OCI-LY3 (cell line): ENCODE measurements around the gene BMERB1.

Experiments
- H2AFZ ChIP-seq: fragments of 200-600, 300-600 bp; shearing (Covaris generic); 2 replicates; pipeline ENCODE4 v1.6.0; 2014; ENCODE audit warnings: antibody characterized with exemption, low read depth, low read length
- H3K27ac ChIP-seq: fragments of 200-600, 300-600 bp; sonication (generic); 2 replicates; pipeline ENCODE4 v1.5.1; 2014; ENCODE audit warnings: mild to moderate bottlenecking, low read length, moderate library complexity, mixed read lengths
- H3K27me3 ChIP-seq: fragments of 200-600, 300-600 bp; sonication (generic); 2 replicates; pipeline ENCODE4 v1.6.1; 2014; ENCODE audit warnings: low read depth, low read length, mixed read lengths
- H3K36me3 ChIP-seq: fragments of 200-600, 300-600 bp; sonication (generic); replicated peaks from 2 replicates; pipeline ENCODE3; 2014; ENCODE audit warnings: low read depth, low read length, mixed read lengths
- H3K4me1 ChIP-seq: fragments of 300-600, 200-600 bp; sonication (generic); 2 replicates; pipeline ENCODE4 v1.6.1; 2014; ENCODE audit warnings: low read length, mixed read lengths
- H3K4me2 ChIP-seq: fragments of 200-600, 300-600 bp; sonication (generic); 2 replicates; pipeline ENCODE4 v1.6.1; 2014; ENCODE audit warnings: low read length, mixed read lengths
- H3K4me3 ChIP-seq: fragments of 300-600, 200-600 bp; sonication (generic); 2 replicates; pipeline ENCODE4 v1.5.1; 2014; ENCODE audit warnings: antibody characterized with exemption, mild to moderate bottlenecking, low read length, moderate library complexity
- H3K79me2 ChIP-seq: fragments of 300-600, 200-600 bp; shearing (Covaris generic); 2 replicates; pipeline ENCODE4 v1.6.1; 2014; ENCODE audit warnings: mild to moderate bottlenecking, low read length, mixed read lengths
- H3K9ac ChIP-seq: fragments of 300-600, 200-600 bp; shearing (Covaris generic); 2 replicates; pipeline ENCODE4 v1.6.0; 2014; ENCODE audit warnings: mild to moderate bottlenecking, low read length, moderate library complexity
- H3K9me3 ChIP-seq: fragments of 200-600, 300-600 bp; shearing (Covaris generic); 2 replicates; pipeline ENCODE4 v1.6.1; 2014; ENCODE audit warnings: low read length, mixed read lengths; ENCODE audit not compliant: insufficient read depth
- H4K20me1 ChIP-seq: fragments of 200-600, 300-600 bp; sonication (generic); 2 replicates; pipeline ENCODE4 v1.6.1; 2016; ENCODE audit warnings: low read length, mixed read lengths; ENCODE audit not compliant: insufficient read depth
- EZH2phosphoT487 ChIP-seq: fragments of 200-600 bp; shearing (Covaris generic); IDR thresholded peaks from 2 replicates; pipeline ENCODE4 v1.6.1; 2018; ENCODE audit warnings: antibody characterized with exemption, mixed run types, low read depth
- TF ChIP-seq, protein P1 (sequence below): fragments of 200-600, 300-600 bp; sonication (generic); IDR thresholded peaks from 2 replicates; pipeline ENCODE4 v1.5.1; 2014; ENCODE audit warnings: antibody characterized with exemption, low read length, low read depth

The BMERB1 gene

DNA sequence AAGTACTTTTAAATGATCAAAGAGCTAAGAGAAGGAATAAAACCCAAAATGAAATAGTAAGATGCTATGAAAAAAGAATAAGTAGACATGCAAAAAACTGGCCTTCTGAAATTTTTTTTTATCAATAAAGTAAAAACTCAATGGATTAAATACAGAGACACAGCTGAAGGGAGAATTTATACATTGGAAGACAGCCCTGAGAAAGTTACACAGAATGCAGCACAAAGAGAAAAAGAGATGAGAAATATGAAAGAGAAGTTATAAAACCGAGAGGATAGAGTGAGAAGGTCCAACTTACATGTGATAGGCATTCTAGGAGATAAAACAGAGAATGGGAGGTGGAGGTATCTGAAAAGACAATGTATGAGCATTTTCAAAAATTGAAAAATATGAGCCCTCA lies 151.6 kb downstream of the BMERB1 start:
- Histone ChIP-seq H3K36me3 (peaks cover 47% of the 10 kb centered on the region), H3K9me3 (peaks cover 22% of the 10 kb centered on the region), H3K79me2 (no peaks in the 10 kb centered on the region), H3K9ac (no peak overlapping the region), H2AFZ (no peak overlapping the region), H3K4me2 (no peak overlapping the region), H3K27me3 (no peaks in the 10 kb centered on the region), H3K4me1 (peaks cover 22% of the 10 kb centered on the region), H3K4me3 (no peak overlapping the region), H4K20me1 (no peaks in the 10 kb centered on the region), H3K27ac (no peak overlapping the region)
- TF ChIP-seq, protein P1, sequence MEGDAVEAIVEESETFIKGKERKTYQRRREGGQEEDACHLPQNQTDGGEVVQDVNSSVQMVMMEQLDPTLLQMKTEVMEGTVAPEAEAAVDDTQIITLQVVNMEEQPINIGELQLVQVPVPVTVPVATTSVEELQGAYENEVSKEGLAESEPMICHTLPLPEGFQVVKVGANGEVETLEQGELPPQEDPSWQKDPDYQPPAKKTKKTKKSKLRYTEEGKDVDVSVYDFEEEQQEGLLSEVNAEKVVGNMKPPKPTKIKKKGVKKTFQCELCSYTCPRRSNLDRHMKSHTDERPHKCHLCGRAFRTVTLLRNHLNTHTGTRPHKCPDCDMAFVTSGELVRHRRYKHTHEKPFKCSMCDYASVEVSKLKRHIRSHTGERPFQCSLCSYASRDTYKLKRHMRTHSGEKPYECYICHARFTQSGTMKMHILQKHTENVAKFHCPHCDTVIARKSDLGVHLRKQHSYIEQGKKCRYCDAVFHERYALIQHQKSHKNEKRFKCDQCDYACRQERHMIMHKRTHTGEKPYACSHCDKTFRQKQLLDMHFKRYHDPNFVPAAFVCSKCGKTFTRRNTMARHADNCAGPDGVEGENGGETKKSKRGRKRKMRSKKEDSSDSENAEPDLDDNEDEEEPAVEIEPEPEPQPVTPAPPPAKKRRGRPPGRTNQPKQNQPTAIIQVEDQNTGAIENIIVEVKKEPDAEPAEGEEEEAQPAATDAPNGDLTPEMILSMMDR: no peak
- TF ChIP-seq EZH2phosphoT487: no peak

DNA sequence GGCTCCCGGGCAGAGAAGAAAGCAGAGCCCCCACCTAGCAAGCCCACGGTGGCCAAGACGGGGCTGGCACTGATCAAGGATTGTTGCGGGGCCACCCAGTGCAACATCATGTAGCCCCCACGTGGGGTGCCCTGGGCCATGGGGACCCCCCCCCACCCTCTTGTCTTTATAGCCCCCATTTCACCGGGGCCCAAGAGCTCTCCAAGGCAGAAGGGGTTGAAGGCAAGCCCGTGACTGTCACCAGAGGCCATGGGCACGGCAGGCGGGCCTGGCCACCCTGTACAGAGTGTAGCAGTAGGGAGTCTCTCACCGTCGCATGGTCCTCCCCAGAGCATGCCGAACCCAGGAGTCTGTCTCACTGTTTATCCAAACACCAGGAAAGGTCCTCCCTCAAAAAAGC lies 152.3 kb downstream of the BMERB1 start:
- Histone ChIP-seq H2AFZ (no peak overlapping the region), H3K4me3 (no peak overlapping the region), H3K9me3 (peaks cover 22% of the 10 kb centered on the region), H3K4me1 (peaks cover 21% of the 10 kb centered on the region), H3K9ac (no peak overlapping the region), H3K36me3 (peaks cover 49% of the 10 kb centered on the region), H3K79me2 (no peaks in the 10 kb centered on the region), H4K20me1 (no peaks in the 10 kb centered on the region), H3K4me2 (no peak overlapping the region), H3K27me3 (no peaks in the 10 kb centered on the region), H3K27ac (no peak overlapping the region)
- TF ChIP-seq, protein P1: no peak
- TF ChIP-seq EZH2phosphoT487: no peak

DNA sequence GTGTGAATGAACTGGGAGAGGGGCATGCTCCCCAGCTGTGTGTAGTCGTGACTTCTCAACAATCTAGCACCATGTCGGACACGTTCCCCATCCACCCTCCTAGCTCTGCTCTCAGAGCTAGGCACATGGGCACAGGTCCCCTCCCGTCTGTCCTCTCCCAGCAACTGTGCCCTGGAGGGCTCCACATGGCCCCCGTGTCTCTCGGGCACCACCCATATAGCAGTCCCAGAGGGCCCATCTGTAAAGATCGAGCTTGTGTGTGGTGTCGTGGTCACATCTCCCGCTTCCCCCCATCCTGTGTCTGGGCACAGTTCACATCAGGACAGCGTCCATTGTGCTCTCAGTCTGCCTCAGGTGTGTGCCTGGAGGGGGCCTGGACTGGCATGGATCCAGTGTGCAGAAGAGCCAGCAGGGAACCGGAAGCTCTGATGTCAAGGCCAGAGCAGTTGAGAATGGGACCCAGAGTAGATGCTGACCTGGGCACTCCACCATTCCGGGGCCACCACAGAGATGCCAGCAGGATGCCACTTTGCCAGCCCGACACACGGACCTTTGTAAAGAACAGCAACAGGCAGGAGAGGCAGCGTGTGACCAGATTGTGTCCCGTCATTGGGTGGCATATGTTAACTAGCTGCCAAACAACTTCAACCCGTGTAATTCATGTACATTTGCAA lies 152.9 kb downstream of the BMERB1 start:
- peaks cover 22% of the 10 kb centered on the region for H3K9me3 ChIP-seq
- H3K4me1 ChIP-seq: peaks cover 23% of the 10 kb centered on the region
- H2AFZ ChIP-seq: no peak overlapping the region
- H3K79me2 ChIP-seq: no peaks in the 10 kb centered on the region
- no peaks in the 10 kb centered on the region for H4K20me1 ChIP-seq
- H3K36me3 ChIP-seq: peaks cover 49% of the 10 kb centered on the region
- H3K27me3 ChIP-seq: no peaks in the 10 kb centered on the region
- H3K4me2 ChIP-seq: no peak overlapping the region
- no peak overlapping the region for H3K4me3 ChIP-seq
- H3K27ac ChIP-seq: no peak overlapping the region
- no peak overlapping the region for H3K9ac ChIP-seq
- TF ChIP-seq, protein P1: no peak

DNA sequence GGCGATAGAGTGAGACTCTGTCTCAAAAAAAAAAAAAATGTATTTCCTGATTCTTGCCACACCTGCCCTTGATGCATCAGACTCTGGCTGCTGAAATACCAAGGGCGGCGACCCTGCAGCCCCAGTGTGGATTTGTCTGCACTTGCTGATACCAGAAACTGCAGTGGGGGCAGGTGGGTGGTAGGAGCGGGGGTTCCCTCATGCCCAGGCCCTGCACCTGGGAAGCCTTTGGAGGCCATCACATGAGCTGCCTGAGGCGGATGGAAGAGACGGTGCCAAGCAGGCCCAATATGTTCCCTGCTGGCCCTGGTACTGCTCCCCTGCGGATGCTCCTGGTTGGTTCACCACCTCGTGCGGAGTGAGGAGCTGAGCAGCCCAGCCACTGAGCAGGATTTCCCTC lies 157.9 kb downstream of the BMERB1 start:
- H3K27ac ChIP-seq: peak overlapping the region; percentile 56

More for the DNA sequence above, 157.9 kb downstream of the BMERB1 start:
- Histone ChIP-seq H3K27me3 (no peaks in the 10 kb centered on the region), H3K4me1 (peaks cover 27% of the 10 kb centered on the region), H3K36me3 (peaks cover 68% of the 10 kb centered on the region), H3K4me3 (no peak overlapping the region), H3K9me3 (peaks cover 5% of the 10 kb centered on the region; the same call in 1 of the 2 replicates), H3K79me2 (no peaks in the 10 kb centered on the region), H4K20me1 (no peaks in the 10 kb centered on the region), H3K4me2 (peak overlapping the region; percentile 27), H3K9ac (peak overlapping the region; percentile 25; the same call in 1 of the 2 replicates), H2AFZ (no peak overlapping the region)
- TF ChIP-seq, protein P1: no peak
- no peak for TF ChIP-seq EZH2phosphoT487
